ENCODE data around the gene GPR26. TPM values are rescaled to one million over a fixed set of nuclear protein-coding genes. Genes with fewer than 3 reads are reported as not detected.

The GPR26 gene
- total RNA-seq, 4 donors from 2014 or later: not detected

DNA sequence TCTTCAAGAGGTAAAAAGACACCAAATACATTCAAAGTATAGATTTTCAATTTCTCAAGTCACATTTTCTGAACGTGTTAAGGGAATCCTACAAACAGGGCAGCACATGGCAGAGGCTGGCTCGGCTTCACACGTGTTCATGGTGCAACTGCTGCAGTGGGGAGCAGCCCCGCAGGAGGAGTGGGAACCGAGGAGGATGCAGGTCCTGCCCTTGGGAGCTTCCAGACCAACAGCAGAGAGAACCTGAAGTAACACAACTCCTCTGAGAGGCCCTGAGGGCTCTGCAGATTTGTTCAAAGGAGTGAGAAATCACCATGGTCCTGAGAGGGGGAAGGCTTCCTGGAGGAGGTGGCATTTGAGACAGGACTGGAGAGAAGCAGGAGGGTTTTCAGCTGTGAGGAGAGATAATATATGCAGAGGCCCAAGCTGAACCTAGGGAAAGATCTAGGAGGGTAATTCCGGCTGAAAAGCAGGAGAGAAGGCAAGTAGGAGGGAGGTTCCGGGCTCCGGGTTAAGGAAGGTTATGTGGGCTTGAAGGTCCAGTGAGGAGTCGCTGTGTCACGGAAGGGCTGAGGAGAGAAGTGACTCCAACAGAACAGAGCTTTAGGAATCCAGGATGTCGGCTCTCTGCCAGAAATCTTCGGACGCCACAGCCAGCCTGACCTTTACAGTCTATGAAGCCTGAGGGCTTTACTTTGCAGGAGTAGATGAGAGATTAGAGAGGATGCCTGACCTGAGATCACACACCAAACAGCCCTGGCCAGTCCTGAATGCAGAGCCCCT is 77.5 kb downstream of the GPR26 start:
- no peak overlapping the region for H3K27ac ChIP-seq (replicated peaks in 1 of 4)
- WGBS: 44% methylated on average over 13 of the region's 13 CpGs
- no peaks in the 10 kb centered on the region for H3K27me3 ChIP-seq
- H3K36me3 ChIP-seq: peaks cover 0 to 13% (median 9%) of the 10 kb centered on the region in 4 donors
- intact Hi-C loops (cut with DNase I): loop anchor here (10.0 kb wide), 1 partner anchor 221 kb away; no protein-coding TSS in a partner anchor
- TF ChIP-seq POLR2AphosphoS5 (IDR thresholded peaks at IDR 0.05) (no peak), POLR2A (IDR thresholded peaks at IDR 0.05; ENCODE audit: low read depth) (no peak), EP300 (IDR thresholded peaks at IDR 0.05) (no peak)
- TF ChIP-seq, protein P1, sequence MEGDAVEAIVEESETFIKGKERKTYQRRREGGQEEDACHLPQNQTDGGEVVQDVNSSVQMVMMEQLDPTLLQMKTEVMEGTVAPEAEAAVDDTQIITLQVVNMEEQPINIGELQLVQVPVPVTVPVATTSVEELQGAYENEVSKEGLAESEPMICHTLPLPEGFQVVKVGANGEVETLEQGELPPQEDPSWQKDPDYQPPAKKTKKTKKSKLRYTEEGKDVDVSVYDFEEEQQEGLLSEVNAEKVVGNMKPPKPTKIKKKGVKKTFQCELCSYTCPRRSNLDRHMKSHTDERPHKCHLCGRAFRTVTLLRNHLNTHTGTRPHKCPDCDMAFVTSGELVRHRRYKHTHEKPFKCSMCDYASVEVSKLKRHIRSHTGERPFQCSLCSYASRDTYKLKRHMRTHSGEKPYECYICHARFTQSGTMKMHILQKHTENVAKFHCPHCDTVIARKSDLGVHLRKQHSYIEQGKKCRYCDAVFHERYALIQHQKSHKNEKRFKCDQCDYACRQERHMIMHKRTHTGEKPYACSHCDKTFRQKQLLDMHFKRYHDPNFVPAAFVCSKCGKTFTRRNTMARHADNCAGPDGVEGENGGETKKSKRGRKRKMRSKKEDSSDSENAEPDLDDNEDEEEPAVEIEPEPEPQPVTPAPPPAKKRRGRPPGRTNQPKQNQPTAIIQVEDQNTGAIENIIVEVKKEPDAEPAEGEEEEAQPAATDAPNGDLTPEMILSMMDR (IDR thresholded peaks at IDR 0.05): no peak
- no peak overlapping the region for H3K4me3 ChIP-seq
- H3K4me1 ChIP-seq: peaks cover 0 to 33% (median 29%) of the 10 kb centered on the region in 4 donors
- H3K9me3 ChIP-seq: no peaks in the 10 kb centered on the region
- no peak for DNase-seq (ENCODE audit: extremely low spot score)

DNA sequence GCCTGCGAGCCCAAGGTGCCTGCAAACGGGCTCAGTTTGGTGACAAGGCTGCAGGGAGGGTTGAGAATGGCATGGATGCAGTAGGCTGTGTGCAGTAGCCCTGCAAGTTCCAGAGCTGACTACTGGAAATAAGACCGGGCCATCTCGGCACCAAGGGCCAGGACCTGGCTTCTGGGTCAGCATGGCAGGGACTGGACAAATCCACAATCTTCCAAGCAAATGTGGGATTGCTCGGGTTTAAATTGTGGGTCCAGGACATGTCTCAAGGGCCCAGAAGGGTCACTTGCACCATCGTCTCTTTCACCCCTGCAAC is 78.0 kb downstream of the GPR26 start:
- H3K27me3 ChIP-seq: no peaks in the 10 kb centered on the region
- TF ChIP-seq POLR2A (IDR thresholded peaks at IDR 0.05; ENCODE audit: low read depth) (no peak), EP300 (IDR thresholded peaks at IDR 0.05) (no peak), POLR2AphosphoS5 (IDR thresholded peaks at IDR 0.05) (no peak)
- TF ChIP-seq, protein P1 (IDR thresholded peaks at IDR 0.05): no peak
- H3K27ac ChIP-seq (replicated peaks in 1 of 4): no peak overlapping the region
- intact Hi-C loops (cut with DNase I): loop anchor here (10.0 kb wide), 1 partner anchor 221 kb away; no protein-coding TSS in a partner anchor
- no peaks in the 10 kb centered on the region for H3K9me3 ChIP-seq
- H3K4me3 ChIP-seq: no peak overlapping the region
- H3K4me1 ChIP-seq: peaks cover 0 to 33% (median 29%) of the 10 kb centered on the region in 4 donors
- peaks cover 0 to 18% (median 11%) of the 10 kb centered on the region in 4 donors for H3K36me3 ChIP-seq
- WGBS: 77% methylated on average over 3 of the region's 6 CpGs
- no peak for DNase-seq (ENCODE audit: extremely low spot score)

Other genes with a start within 250 kb of the GPR26 start
- gene CPXM2, start 225.5 kb downstream of the GPR26 start, total RNA-seq: 100 to 1,000 TPM in 2 of 4 donors, 10 to 100 TPM in 2; 56.8 to 150 (median 96.9) TPM